Fibroblast of the aortic adventitia (primary cell): ENCODE measurements around the gene VSTM2B. TPM values are rescaled to one million over a fixed set of nuclear protein-coding genes. Genes with fewer than 3 reads are reported as not detected.

Experiments used
- DNase-seq: peaks from one replicate; pipeline ENCODE4 v3.0.0-alpha.2; 2010; ENCODE audit warnings: low read depth
- H3K4me3 ChIP-seq: 2 replicates; pipeline ENCODE4 v1.5.1; 2011; ENCODE audit warnings: low read depth, mild to moderate bottlenecking, control low read depth, low read length, moderate library complexity
- CTCF ChIP-seq: IDR thresholded peaks from 2 replicates; pipeline ENCODE4 v1.5.1; 2011; ENCODE audit warnings: mild to moderate bottlenecking, low read length, control low read depth, inconsistent platforms; ENCODE audit not compliant: insufficient read depth
- total RNA-seq: library from RNA; depleted of rRNA; stranded (reverse); fragments of >200 nt; gene quantifications from 2 replicates; pipeline ENCODE4 v1.2.3, GENCODE V29; 2012; ENCODE audit warnings: low replicate concordance

VSTM2B gene
- total RNA-seq, 1 donor, result not detected

- peak; percentile 53 for DNase-seq
- no peak for TF ChIP-seq CTCF
Observed at GRCh38 chr19:29583196-29583999, 57.6 kb downstream of the VSTM2B start.

GRCh38 chr19:29586401-29586800 lies 60.6 kb downstream of the VSTM2B start:
- no peak for DNase-seq
- no peak for TF ChIP-seq CTCF
- no peak overlapping the region for H3K4me3 ChIP-seq

More at GRCh38 chr19:29583196-29583999, 57.6 kb downstream of the VSTM2B start:
- no peak overlapping the region for H3K4me3 ChIP-seq

- no peak for DNase-seq
- no peak for TF ChIP-seq CTCF
- H3K4me3 ChIP-seq, result no peak overlapping the region
Observed at GRCh38 chr19:29587059-29587458, 61.3 kb downstream of the VSTM2B start.

- H3K4me3 ChIP-seq, result no peak overlapping the region
- TF ChIP-seq CTCF, result no peak
- no peak for DNase-seq
Observed at GRCh38 chr19:29587518-29587986, 61.8 kb downstream of the VSTM2B start.

- no peak overlapping the region for H3K4me3 ChIP-seq
- no peak for TF ChIP-seq CTCF
- no peak for DNase-seq
Observed at GRCh38 chr19:29588095-29588494, 62.3 kb downstream of the VSTM2B start.

GRCh38 chr19:29590278-29590677 lies 64.5 kb downstream of the VSTM2B start:
- no peak overlapping the region for H3K4me3 ChIP-seq
- no peak for TF ChIP-seq CTCF
- DNase-seq, result no peak

GRCh38 chr19:29591670-29592069 lies 65.9 kb downstream of the VSTM2B start:
- H3K4me3 ChIP-seq, result no peak overlapping the region
- no peak for TF ChIP-seq CTCF
- DNase-seq, result no peak
